ENCODE measurements around the gene NRTN.
"Not testable (repeated sequence)": the region's sequence is repeated elsewhere in the genome, so short reads cannot be mapped to it uniquely, and the experiment has no call there.

NRTN gene

DNA sequence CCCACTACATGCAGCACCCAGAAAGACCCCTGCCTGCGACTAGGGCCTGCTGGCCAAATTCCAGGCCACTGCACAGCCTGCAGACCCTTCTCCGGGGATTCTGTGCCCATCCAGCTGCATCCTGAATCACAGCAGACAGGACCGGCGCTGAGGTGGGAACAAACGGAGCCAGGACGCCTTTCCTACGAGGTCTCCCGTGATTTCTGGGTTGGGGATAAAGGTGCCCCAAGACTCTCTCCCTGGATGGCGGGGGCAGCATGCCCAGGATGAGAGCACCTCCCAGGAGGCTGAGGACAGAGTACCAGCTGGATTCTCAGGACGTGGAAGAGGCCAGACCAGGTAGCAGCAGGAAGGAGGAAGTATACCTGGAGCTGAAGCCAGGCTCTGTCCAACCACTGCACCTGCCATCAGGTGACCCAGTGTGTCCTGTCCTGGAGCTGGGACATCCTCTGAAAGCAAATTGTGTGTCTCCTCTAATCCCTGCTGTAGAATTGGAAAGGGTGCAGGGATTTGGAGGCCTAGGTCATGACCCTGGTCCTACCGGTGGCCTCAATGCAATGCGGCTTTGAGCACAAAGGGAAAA, 68.8 kb downstream of the NRTN start:
- peak; percentile 2 for DNase-seq

DNA sequence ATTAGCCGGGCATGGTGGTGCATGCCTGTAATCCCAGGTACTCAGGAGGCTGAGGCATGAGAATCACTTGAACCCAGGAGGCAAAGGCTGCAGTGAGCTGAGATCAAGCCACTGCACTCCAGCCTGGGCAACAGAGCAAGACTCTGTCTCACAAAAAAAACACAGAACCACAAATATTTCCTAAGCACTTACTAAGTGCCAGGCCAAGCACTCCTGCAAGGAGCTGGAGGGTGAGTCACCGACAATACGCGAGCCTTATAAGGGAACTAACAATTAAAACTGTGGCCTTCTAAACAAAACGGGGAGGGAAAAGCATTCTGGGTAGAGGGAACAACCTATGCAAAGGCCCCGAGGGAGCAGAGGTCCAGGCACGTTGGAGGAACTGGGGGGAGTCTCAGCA, 69.6 kb downstream of the NRTN start:
- not testable (repeated sequence) for DNase-seq

DNA sequence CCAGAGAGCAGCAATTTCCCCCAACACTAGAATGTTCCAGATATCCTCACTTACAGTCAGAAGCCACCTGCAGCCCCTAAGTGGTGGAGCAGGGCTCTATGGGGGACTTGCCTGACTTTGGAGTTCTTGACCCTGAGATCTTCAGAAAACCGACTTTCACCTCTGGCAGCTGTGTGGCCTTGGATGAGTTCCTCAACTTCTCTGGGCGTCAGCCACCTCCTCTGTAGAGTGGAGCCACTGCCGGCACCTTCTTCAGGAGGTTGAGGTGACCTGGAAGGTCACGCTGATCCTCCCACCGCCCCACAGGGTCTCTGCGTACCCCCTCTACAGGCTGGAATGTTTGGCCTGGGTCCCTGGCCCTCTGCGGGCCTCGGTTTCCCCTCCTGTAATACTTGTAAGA, 72.6 kb downstream of the NRTN start:
- DNase-seq, result no peak

DNA sequence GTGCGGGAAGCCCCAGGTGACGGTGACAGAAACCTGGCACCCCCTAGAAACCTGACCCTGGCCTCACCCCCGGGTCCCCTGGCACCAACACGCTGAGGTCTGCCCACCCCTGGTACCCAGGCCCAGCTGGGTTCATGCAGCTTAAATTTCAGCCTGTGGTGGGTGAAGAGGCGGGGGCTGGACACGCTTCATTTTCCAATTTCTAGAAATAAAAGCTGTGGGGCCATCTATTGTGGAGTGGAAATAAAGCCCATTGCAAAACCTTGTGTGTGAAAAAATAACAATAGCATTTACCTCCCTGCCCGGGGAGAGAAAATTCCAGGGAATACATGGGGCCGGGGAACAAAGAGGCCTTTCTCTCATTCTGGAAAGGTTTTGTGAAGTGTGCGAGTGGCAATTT, 73.0 kb downstream of the NRTN start:
- no peak for DNase-seq

All from 8988T (cell line).